ENCODE results near the gene MAFG.

MAFG gene

GRCh38 chr17:81924557-81925532, 2.7 kb downstream of the MAFG start:
- peak; percentile 80 for DNase-seq
- peak overlapping the region; percentile 86 for H3K4me2 ChIP-seq (ENCODE audit: low read depth, low read length)
- H3K9me2 ChIP-seq (replicated peaks; ENCODE audit: insufficient read depth, low read length): no peaks in the 10 kb centered on the region
- no peaks in the 10 kb centered on the region for H3K27me3 ChIP-seq (replicated peaks; ENCODE audit: insufficient read depth, low read length)
- 0 out of 2 replicates have a peak, but pooled peaks cover 3% of the 10 kb centered on the region for H4K20me1 ChIP-seq (ENCODE audit: insufficient read depth, low read length)
- H3K36me3 ChIP-seq (replicated peaks; ENCODE audit: insufficient read depth, low read length): no peaks in the 10 kb centered on the region
- TF ChIP-seq EZH2 (optimal IDR thresholded peaks at IDR 0.05; ENCODE audit: low read depth, low read length) (no peak), CTCF (IDR thresholded peaks at IDR 0.05; ENCODE audit: low read length) (no peak), EZH2phosphoT487 (IDR thresholded peaks at IDR 0.05; ENCODE audit: low read length) (no peak)
- no peak overlapping the region for H2AFZ ChIP-seq (ENCODE audit: low read length)
- H3K79me2 ChIP-seq (ENCODE audit: low read length): peaks cover 79% of the 10 kb centered on the region
- H3K4me3 ChIP-seq (ENCODE audit: low read length): peak overlapping the region; percentile 52; the same call in 1 of the 2 replicates
- H3K9me3 ChIP-seq (replicated peaks; ENCODE audit: insufficient read depth, low read length): no peaks in the 10 kb centered on the region
- H3K9ac ChIP-seq (ENCODE audit: low read length): peak overlapping the region; percentile 70
- H3K4me1 ChIP-seq (ENCODE audit: low read length): peaks cover 21% of the 10 kb centered on the region
- H3K27ac ChIP-seq (ENCODE audit: low read length): peak overlapping the region; percentile 74; the same call in 1 of the 2 replicates
- H3F3A ChIP-seq (ENCODE audit: insufficient read depth, low read length): peaks cover 31% of the 10 kb centered on the region

DNA sequence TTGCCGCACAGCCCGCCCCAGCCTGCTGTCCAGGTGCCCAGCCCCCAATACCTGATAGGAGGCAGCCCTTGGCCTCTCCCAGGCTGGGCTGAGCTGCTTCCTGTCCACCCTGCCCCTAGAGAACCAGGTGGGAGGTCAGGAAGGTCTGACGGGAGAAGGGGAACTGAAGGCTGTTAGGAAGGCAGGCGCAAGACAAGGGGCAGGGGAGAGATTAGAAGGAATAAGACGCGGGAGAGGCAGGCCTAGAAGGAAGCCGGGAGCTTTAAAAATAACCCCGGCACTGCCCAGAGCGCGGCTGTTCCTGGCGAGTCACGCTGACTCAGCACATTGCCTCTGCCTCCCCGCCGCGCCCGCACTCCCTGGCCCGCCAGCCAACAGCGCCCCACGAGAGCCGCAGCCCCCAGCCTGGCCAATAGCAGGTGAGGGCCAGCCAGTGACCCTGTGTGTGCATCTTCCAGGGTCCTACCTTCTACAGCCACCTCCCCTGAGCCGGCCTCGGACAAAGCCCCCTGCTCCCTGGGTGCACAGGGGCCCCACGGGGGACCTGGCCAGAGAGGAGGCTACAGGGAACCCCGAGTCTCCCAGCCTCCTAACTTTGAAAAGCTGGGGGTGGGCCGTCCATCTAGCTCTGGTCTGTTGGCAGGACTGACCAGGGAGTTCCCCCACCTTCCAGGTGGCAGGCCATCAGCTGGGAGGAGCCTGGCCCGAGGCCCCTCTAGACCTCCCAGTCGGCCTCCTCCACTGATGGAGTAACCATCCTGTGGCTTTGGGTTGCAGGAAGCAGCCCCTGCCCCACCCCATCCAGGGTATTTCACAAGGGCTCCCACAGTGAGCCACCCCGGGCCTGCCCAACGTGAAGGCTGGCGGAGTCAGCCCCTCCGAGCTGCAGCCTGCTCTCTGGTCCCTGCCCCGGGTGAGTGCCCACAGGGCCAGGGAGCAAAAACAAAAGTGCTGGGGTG, 4.0 kb downstream of the MAFG start:
- 0 out of 2 replicates have a peak, but pooled peaks cover 3% of the 10 kb centered on the region for H4K20me1 ChIP-seq (ENCODE audit: insufficient read depth, low read length)
- peak overlapping the region; percentile 70 for H3K9ac ChIP-seq (ENCODE audit: low read length)
- H3K27ac ChIP-seq (ENCODE audit: low read length): peak overlapping the region; percentile 74; the same call in 1 of the 2 replicates
- H3K27me3 ChIP-seq (replicated peaks; ENCODE audit: insufficient read depth, low read length): no peaks in the 10 kb centered on the region
- H3K36me3 ChIP-seq (replicated peaks; ENCODE audit: insufficient read depth, low read length): no peaks in the 10 kb centered on the region
- H3K9me2 ChIP-seq (replicated peaks; ENCODE audit: insufficient read depth, low read length): no peaks in the 10 kb centered on the region
- peak overlapping the region; percentile 52 for H3K4me3 ChIP-seq (ENCODE audit: low read length)
- no peak overlapping the region for H2AFZ ChIP-seq (ENCODE audit: low read length)
- H3F3A ChIP-seq (ENCODE audit: insufficient read depth, low read length): peaks cover 37% of the 10 kb centered on the region
- DNase-seq: peak; percentile 63
- H3K79me2 ChIP-seq (ENCODE audit: low read length): peaks cover 86% of the 10 kb centered on the region
- TF ChIP-seq EZH2 (optimal IDR thresholded peaks at IDR 0.05; ENCODE audit: low read depth, low read length) (no peak), CTCF (IDR thresholded peaks at IDR 0.05; ENCODE audit: low read length) (no peak), EZH2phosphoT487 (IDR thresholded peaks at IDR 0.05; ENCODE audit: low read length) (no peak)
- peak overlapping the region; percentile 79 for H3K4me2 ChIP-seq (ENCODE audit: low read depth, low read length)
- H3K9me3 ChIP-seq (replicated peaks; ENCODE audit: insufficient read depth, low read length): no peaks in the 10 kb centered on the region
- peaks cover 21% of the 10 kb centered on the region for H3K4me1 ChIP-seq (ENCODE audit: low read length)

DNA sequence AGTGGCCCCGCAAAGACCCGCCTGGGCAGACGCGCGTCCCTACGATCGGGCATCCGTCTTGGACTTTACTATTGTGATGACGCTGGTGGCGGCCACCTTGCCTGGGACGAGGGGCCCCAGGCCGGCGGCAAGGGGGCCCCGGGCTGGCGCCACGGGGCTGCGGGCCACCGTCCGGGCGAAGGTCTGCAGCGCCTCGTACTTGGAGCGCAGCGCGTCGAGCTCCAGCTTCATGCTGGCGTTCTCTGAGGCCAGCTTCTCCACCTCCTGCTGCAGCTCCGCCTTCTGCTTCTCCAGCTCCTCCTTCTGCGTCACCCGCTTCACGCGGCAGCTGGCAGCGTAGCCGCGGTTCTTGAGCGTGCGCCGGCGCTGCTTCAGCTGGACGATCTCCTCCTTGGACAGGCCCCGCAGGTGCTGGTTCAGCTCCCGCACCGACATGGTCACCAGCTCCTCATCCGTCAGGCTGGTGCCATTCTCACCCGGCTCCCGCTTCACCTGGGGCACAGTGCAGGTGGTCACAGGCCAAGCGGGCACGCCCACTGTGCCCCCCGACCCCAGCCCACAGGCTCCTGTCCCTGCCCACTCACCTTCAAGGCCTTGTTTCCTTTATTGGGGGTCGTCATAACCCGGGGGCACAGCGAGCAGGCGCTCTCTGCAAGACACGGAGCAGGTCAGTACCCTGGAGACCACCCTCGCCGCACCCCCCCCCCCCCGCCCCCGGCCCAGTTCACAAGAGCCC, 4.8 kb downstream of the MAFG start:
- Histone ChIP-seq H3K79me2 (ENCODE audit: low read length) (peaks cover 80% of the 10 kb centered on the region), H3K27me3 (replicated peaks; ENCODE audit: insufficient read depth, low read length) (no peaks in the 10 kb centered on the region), H3K4me2 (ENCODE audit: low read depth, low read length) (no peak overlapping the region), H3K9ac (ENCODE audit: low read length) (no peak overlapping the region), H3K36me3 (replicated peaks; ENCODE audit: insufficient read depth, low read length) (no peaks in the 10 kb centered on the region), H2AFZ (ENCODE audit: low read length) (no peak overlapping the region), H3K4me3 (ENCODE audit: low read length) (no peak overlapping the region), H3F3A (ENCODE audit: insufficient read depth, low read length) (peaks cover 37% of the 10 kb centered on the region), H3K27ac (ENCODE audit: low read length) (no peak overlapping the region; the same call in 1 of the 2 replicates), H3K9me3 (replicated peaks; ENCODE audit: insufficient read depth, low read length) (no peaks in the 10 kb centered on the region), H3K9me2 (replicated peaks; ENCODE audit: insufficient read depth, low read length) (no peaks in the 10 kb centered on the region), H4K20me1 (ENCODE audit: insufficient read depth, low read length) (0 out of 2 replicates have a peak, but pooled peaks cover 3% of the 10 kb centered on the region), H3K4me1 (ENCODE audit: low read length) (peaks cover 18% of the 10 kb centered on the region)
- TF ChIP-seq EZH2 (optimal IDR thresholded peaks at IDR 0.05; ENCODE audit: low read depth, low read length) (no peak), CTCF (IDR thresholded peaks at IDR 0.05; ENCODE audit: low read length) (no peak), EZH2phosphoT487 (IDR thresholded peaks at IDR 0.05; ENCODE audit: low read length) (no peak)
- DNase-seq: no peak

Measured in MM.1S (cell line).